Activated CD4-positive, alpha-beta T cell treated with anti-CD3 and anti-CD28 coated beads, Interleukin-2, amount 10 ng/mL, durations not matched to agents 24 days and 14 days (primary cell): ENCODE measurements around the gene JADE1. TPM values are rescaled to one million over a fixed set of nuclear protein-coding genes. Genes with fewer than 3 reads are reported as not detected.

ENCODE experiments used
- DNase-seq: peaks from one replicate; pipeline ENCODE4 v3.0.0; 2022
- H3K27ac Mint-ChIP-seq: one replicate; pipeline ENCODE4 v1.8.0; 2022; ENCODE audit warnings: mild to moderate bottlenecking, mixed read lengths
- H3K27me3 Mint-ChIP-seq: one replicate; pipeline ENCODE4 v1.8.0; 2022; ENCODE audit warnings: mixed read lengths
- H3K36me3 Mint-ChIP-seq: one replicate; pipeline ENCODE4 v1.8.0; 2022; ENCODE audit warnings: low read depth, mild to moderate bottlenecking, mixed read lengths
- H3K4me1 Mint-ChIP-seq: one replicate; pipeline ENCODE4 v1.8.0; 2021; ENCODE audit warnings: mixed read lengths
- H3K4me3 Mint-ChIP-seq: one replicate; pipeline ENCODE4 v1.8.0; 2022; ENCODE audit warnings: mild to moderate bottlenecking, moderate library complexity, mixed read lengths
- H3K9me3 Mint-ChIP-seq: one replicate; pipeline ENCODE4 v1.8.0; 2021; ENCODE audit warnings: mixed read lengths
- intact Hi-C: fragments of 100-400 bp; cut with micrococcal nuclease; formaldehyde crosslinking; loops from one replicate; pipeline ENCODE4 v1.15.1; 2023
- total RNA-seq: library from RNA; stranded (reverse); gene quantifications from 2 replicates; pipeline ENCODE4 v1.2.3, GENCODE V29; 2022

The JADE1 gene
- total RNA-seq, 1 donor from 2014 or later = 42.6 TPM

DNA sequence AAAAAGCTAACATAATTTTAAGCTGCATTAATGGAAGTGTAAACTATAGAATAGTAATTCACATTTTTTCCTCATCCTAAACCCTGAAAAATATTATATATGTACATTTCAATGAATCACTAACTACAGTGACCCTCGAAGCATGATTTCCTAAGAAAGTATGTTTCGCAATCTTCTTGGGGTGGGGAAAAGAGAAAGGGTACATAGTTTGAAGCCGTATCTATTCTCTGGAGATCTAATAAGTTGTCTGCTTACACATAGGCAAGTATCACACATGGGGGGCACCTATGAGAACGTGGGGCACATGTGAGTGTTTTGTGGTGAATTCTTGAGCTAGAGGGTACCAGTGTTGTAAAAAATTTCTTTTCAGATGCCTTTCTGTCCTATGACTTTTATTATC, 71.2 kb downstream of the JADE1 start:
- Mint-ChIP-seq H3K4me1 (no peaks in the 10 kb centered on the region), H3K36me3 (peaks cover 16% of the 10 kb centered on the region), H3K27me3 (no peaks in the 10 kb centered on the region), H3K4me3 (no peak overlapping the region), H3K27ac (no peak overlapping the region), H3K9me3 (no peaks in the 10 kb centered on the region)
- intact Hi-C loops = no loop called here
- no peak for DNase-seq

DNA sequence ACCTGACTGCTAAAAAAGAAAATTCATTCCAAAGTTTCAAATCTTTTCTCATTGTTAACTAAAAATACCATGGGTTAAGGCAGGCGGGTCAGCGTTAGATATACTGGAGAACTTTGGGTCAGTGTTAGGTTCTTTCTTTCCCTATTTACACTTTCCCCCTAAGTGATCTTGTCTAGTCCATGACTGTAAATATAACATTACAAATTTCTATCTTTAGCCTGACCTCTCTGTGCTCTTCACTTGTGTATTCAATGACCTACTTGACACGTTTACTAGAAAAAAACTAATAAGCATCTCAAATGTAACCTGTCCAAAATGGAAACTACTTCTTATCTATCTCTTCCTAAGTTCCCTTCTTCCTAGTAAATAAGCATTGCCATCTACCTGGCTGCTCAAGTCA, 95.3 kb downstream of the JADE1 start:
- intact Hi-C loops = no loop called here
- no peaks in the 10 kb centered on the region for H3K27me3 Mint-ChIP-seq

DNA sequence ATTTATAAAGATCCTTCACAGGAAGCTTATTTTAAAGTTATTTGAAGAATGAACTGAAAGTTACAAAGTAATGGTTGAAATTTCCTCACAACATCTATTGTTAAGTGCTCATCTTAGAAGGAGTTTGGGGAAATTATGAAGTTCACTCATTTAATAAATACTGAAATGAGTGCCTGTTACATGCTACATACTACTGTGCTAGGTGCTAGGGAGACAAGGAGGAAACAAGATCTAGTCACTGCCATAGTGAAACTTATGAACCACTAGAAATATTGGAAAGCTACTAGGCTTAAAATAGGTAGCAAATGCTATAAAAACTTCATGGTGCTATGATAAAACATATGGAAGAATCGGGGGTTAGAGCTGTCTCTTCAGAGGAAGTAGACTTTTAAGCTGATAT, 97.1 kb downstream of the JADE1 start:
- H3K27me3 Mint-ChIP-seq = no peaks in the 10 kb centered on the region

More for the DNA sequence above, 95.3 kb downstream of the JADE1 start:
- peaks cover 4% of the 10 kb centered on the region for H3K36me3 Mint-ChIP-seq
- H3K4me3 Mint-ChIP-seq = no peak overlapping the region
- no peaks in the 10 kb centered on the region for H3K4me1 Mint-ChIP-seq
- DNase-seq = no peak
- H3K9me3 Mint-ChIP-seq = no peaks in the 10 kb centered on the region
- H3K27ac Mint-ChIP-seq = no peak overlapping the region

DNA sequence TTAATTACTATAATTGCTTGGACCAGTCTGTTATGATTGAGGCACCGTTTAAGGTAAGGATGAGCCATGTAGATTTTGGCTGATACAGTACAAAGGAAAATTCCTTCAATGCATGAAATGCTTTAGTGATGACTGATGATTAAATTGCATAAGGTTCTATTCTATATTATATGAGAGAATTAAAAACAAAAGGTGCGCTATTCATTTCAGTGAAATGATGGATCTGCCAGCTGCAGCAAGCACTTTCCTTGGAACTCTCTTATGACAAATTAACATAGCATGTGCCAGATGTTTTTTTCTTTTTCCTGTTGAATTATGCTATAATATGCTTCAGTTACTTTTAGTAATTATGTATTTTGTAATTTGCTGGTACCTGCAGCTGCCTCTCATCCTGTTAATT, 98.5 kb downstream of the JADE1 start:
- Mint-ChIP-seq H3K27ac (no peak overlapping the region), H3K4me1 (peaks cover under 1% of the 10 kb centered on the region), H3K9me3 (no peaks in the 10 kb centered on the region), H3K27me3 (no peaks in the 10 kb centered on the region), H3K36me3 (peaks cover 4% of the 10 kb centered on the region), H3K4me3 (no peak overlapping the region)
- DNase-seq = no peak
- intact Hi-C loops = no loop called here

More for the DNA sequence above, 97.1 kb downstream of the JADE1 start:
- intact Hi-C loops = no loop called here
- Mint-ChIP-seq H3K36me3 (peaks cover 4% of the 10 kb centered on the region), H3K4me1 (no peaks in the 10 kb centered on the region), H3K27ac (no peak overlapping the region), H3K9me3 (no peaks in the 10 kb centered on the region), H3K4me3 (no peak overlapping the region)
- DNase-seq = no peak

DNA sequence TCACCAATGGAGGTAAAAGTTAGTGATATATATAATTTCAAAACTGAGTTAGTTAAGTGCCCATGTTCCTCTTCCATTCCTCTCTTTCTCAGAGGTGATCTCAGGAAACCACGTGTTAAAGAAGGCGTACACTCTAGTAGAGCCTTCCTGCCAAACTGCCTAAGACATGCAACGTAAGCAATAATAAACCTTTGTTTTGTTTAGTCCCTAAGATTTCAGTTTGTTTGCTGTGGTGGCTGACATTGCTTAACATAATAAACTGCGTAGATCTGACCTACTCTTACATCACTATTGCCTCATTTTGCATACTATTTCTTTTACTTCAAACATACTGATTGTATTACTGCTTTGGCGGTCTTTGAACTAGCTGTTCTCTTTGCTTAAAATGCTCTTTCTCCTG, 99.2 kb downstream of the JADE1 start:
- Mint-ChIP-seq H3K27me3 (no peaks in the 10 kb centered on the region), H3K9me3 (no peaks in the 10 kb centered on the region), H3K27ac (no peak overlapping the region), H3K36me3 (peaks cover 7% of the 10 kb centered on the region), H3K4me3 (no peak overlapping the region), H3K4me1 (peaks cover 4% of the 10 kb centered on the region)
- intact Hi-C loops = no loop called here
- no peak for DNase-seq

DNA sequence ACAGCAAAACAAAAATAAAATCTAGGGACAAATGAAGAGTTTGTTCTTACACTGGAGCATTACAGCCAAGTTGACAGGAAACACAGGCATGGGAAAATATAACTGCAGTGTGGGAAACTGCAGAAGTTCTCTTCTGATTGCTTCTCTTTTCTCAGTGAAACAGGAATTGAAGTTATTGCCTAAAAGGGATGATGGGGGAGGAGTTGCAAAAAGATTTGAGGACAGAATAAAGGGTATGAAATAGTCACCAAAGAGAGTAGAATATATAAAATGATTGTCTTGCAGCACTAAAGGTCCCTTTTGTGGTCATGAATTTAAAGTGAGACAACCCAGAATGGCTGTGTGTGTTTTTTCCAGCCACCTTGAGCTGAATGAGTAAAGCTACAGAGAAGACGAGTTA, 103.7 kb downstream of the JADE1 start:
- peaks cover 11% of the 10 kb centered on the region for H3K36me3 Mint-ChIP-seq
- no peaks in the 10 kb centered on the region for H3K27me3 Mint-ChIP-seq
- intact Hi-C loops = no loop called here
- no peak overlapping the region for H3K27ac Mint-ChIP-seq
- no peak for DNase-seq
- H3K9me3 Mint-ChIP-seq = no peaks in the 10 kb centered on the region
- H3K4me1 Mint-ChIP-seq = peaks cover 15% of the 10 kb centered on the region
- H3K4me3 Mint-ChIP-seq = no peak overlapping the region

DNA sequence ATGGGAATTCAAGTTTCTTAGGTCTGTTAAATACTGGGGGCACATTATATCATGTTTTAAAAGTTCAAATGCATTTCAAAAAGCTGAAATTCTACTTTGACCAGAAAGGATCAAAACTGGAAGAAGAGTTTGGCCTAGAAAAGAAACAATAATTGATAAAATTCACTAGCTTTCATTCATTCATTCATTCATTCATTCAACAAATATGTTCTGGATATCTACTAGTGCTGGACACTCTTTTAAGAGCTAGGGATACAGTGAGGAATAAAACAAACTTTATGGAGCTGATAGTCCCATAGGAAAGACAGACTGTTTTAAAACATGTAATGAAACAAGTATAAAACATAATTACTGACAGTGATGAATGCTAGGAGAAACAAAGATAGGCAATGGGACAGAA, 106.0 kb downstream of the JADE1 start:
- Mint-ChIP-seq H3K4me1 (peaks cover 22% of the 10 kb centered on the region), H3K36me3 (peaks cover 20% of the 10 kb centered on the region), H3K27me3 (no peaks in the 10 kb centered on the region), H3K4me3 (no peak overlapping the region), H3K27ac (no peak overlapping the region), H3K9me3 (no peaks in the 10 kb centered on the region)
- intact Hi-C loops = no loop called here
- no peak for DNase-seq

DNA sequence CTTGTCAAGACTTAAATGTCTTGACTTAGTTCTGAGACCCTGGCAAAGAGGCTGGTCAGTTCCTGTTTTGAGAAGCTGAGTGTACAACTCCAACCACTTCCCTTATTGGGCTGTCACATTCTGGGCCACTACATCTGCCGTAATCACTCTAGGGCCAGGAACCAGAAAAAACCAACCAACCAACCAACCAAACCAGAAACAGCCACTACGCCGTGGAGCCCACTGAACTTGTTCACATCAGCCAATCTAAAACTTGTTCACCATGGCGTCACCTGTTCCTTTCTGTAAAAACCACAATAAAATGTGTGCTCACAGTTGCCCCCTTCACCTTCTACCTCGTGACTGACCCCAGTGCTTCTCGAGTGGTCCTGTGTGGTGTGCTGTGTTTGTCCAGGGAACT, 107.3 kb downstream of the JADE1 start:
- DNase-seq = no peak
- H3K9me3 Mint-ChIP-seq = no peaks in the 10 kb centered on the region
- intact Hi-C loops = no loop called here
- H3K27ac Mint-ChIP-seq = no peak overlapping the region
- no peaks in the 10 kb centered on the region for H3K27me3 Mint-ChIP-seq
- H3K4me1 Mint-ChIP-seq = peaks cover 26% of the 10 kb centered on the region
- H3K36me3 Mint-ChIP-seq = peaks cover 23% of the 10 kb centered on the region
- H3K4me3 Mint-ChIP-seq = no peak overlapping the region

DNA sequence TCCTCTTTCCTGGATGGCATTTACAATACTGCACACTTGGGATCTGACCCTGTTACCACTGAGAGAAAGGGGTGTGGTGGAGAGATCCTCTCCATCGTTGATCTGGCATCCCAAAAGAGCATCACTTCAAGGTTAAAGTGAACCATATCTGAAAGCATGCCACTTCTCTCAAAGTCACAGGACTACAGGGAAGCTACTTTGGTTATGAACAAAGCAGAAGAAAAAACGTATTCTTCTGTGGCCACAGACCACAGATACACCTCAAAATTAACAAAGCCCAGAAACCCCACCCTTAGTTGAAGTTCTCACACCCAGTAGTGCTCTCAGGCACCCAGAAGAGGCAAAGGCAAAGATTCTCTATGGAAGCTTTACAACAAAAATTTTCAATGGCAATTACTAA, 108.3 kb downstream of the JADE1 start:
- peak overlapping the region; percentile 41 for H3K4me3 Mint-ChIP-seq
- H3K27ac Mint-ChIP-seq = no peak overlapping the region
- H3K9me3 Mint-ChIP-seq = no peaks in the 10 kb centered on the region
- peak; percentile 78 for DNase-seq
- H3K27me3 Mint-ChIP-seq = no peaks in the 10 kb centered on the region
- peaks cover 23% of the 10 kb centered on the region for H3K36me3 Mint-ChIP-seq
- H3K4me1 Mint-ChIP-seq = peaks cover 26% of the 10 kb centered on the region
- intact Hi-C loops = no loop called here

DNA sequence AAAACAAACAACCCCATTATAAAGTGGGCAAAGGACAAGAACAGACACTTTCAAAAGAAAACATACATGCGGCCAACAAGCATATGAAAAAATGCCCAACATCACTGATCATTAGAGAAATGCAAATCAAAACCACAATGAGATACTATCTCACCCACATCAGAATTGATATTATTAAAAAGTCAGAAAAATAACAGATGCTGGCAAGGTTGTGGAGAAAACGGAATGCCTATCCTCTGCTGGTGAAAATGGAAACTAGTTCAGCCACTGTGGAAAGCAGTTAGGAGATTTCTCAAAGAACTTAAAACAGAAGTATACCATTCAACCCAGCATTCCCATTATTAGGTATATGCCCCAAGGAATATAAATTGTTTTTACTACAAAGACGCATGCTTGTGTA, 112.5 kb downstream of the JADE1 start:
- H3K27me3 Mint-ChIP-seq = no peaks in the 10 kb centered on the region
- DNase-seq = no peak
- H3K4me1 Mint-ChIP-seq = peaks cover 21% of the 10 kb centered on the region
- no peak overlapping the region for H3K27ac Mint-ChIP-seq
- intact Hi-C loops = no loop called here
- H3K9me3 Mint-ChIP-seq = peaks cover 5% of the 10 kb centered on the region
- peaks cover 31% of the 10 kb centered on the region for H3K36me3 Mint-ChIP-seq
- H3K4me3 Mint-ChIP-seq = no peak overlapping the region
